Peyer's patch (tissue), 4 donors: ENCODE results near the gene TMEM171. TPM values are rescaled to one million over a fixed set of nuclear protein-coding genes. Genes with fewer than 3 reads are reported as not detected.

ENCODE experiments used
- DNase-seq, 3 donors: peaks; one replicate each; pipeline ENCODE4 v3.0.0-alpha.2; 2017 to 2019
- H3K27ac ChIP-seq, 4 donors: fragments of 200-600 bp; sonication (generic); one replicate each; pipeline ENCODE4 v1.5.1; 2016 to 2019
- H3K27me3 ChIP-seq, 2 donors: fragments of 200-600 bp; sonication (generic); one replicate each; pipeline ENCODE4 v1.5.1; 2019
- H3K36me3 ChIP-seq, 3 donors: fragments of 200-600 bp; sonication (generic); one replicate each; pipeline ENCODE4 v1.5.1; 2016 to 2019
- H3K4me1 ChIP-seq, 4 donors: fragments of 200-600 bp; sonication (generic); one replicate each; pipeline ENCODE4 v1.5.1; 2016 to 2019
- H3K4me3 ChIP-seq, 4 donors: fragments of 200-600 bp; sonication (generic); 1 replicate in 3 of 4; 2 replicates in 1 of 4; pipeline ENCODE4 v1.5.1; 2016 to 2019; ENCODE audit warnings: mild to moderate bottlenecking in 1 of 4
- H3K9me3 ChIP-seq, 4 donors: fragments of 200-600 bp; sonication (generic); one replicate each; pipeline ENCODE4 v1.5.1; 2016 to 2019; ENCODE audit warnings: mild to moderate bottlenecking in 1 of 4
- POLR2A ChIP-seq, 2 donors: fragments of 450-650 bp; IDR thresholded peaks; one replicate each; pipeline ENCODE4 v1.5.1; 2017; ENCODE audit warnings: antibody characterized with exemption in 2 of 2, mild to moderate bottlenecking in 2 of 2, moderate library complexity in 2 of 2
- total RNA-seq, 4 donors: library from RNA; depleted of rRNA; stranded (reverse); fragments of >200 nt; gene quantifications; one replicate each; pipeline ENCODE4 v1.1.0, GENCODE V29; 2016
- TF ChIP-seq, protein P1 (sequence below), 6 experiments: fragments of 450-650 bp in 4 of 6; fragments of 200-600 bp in 2 of 6; sonication (generic) in 1 of 6; IDR thresholded peaks; one replicate each; pipeline ENCODE4 v1.5.1; 2017 to 2019; ENCODE audit warnings: antibody characterized with exemption in 6 of 6, mild to moderate bottlenecking in 3 of 6, moderate library complexity in 1 of 6

The TMEM171 gene
- total RNA-seq, 4 donors from 2014 or later, result 5.8 to 114 (median 77.3) TPM

DNA sequence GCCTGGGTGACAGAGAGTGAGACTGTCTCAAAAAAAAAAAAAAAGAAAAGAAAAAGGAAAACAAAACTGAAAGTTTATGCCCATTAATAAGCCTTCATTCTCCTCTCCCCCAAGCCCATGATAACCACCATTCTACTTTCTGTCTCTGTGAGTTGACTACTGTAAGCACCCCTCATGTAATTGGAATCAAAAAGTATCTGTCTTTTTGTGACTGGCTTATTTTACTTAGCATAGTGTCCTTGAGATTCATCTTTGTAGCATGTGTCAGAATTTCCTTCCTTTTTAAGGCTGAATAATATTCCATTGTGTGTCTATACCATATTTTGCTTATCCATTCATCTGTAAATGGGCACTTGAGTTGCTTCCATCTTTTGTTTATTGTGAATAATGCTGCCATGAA is 14.0 kb upstream of the TMEM171 start:
- Histone ChIP-seq H3K4me1 (no peaks in the 10 kb centered on the region), H3K9me3 (no peaks in the 10 kb centered on the region), H3K4me3 (no peak overlapping the region), H3K27me3 (no peaks in the 10 kb centered on the region), H3K36me3 (no peaks in the 10 kb centered on the region), H3K27ac (no peak overlapping the region)
- DNase-seq, result no peak
- TF ChIP-seq, protein P1, sequence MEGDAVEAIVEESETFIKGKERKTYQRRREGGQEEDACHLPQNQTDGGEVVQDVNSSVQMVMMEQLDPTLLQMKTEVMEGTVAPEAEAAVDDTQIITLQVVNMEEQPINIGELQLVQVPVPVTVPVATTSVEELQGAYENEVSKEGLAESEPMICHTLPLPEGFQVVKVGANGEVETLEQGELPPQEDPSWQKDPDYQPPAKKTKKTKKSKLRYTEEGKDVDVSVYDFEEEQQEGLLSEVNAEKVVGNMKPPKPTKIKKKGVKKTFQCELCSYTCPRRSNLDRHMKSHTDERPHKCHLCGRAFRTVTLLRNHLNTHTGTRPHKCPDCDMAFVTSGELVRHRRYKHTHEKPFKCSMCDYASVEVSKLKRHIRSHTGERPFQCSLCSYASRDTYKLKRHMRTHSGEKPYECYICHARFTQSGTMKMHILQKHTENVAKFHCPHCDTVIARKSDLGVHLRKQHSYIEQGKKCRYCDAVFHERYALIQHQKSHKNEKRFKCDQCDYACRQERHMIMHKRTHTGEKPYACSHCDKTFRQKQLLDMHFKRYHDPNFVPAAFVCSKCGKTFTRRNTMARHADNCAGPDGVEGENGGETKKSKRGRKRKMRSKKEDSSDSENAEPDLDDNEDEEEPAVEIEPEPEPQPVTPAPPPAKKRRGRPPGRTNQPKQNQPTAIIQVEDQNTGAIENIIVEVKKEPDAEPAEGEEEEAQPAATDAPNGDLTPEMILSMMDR (IDR thresholded peaks at IDR 0.05), result no peak
- TF ChIP-seq POLR2A (IDR thresholded peaks at IDR 0.05), result no peak

DNA sequence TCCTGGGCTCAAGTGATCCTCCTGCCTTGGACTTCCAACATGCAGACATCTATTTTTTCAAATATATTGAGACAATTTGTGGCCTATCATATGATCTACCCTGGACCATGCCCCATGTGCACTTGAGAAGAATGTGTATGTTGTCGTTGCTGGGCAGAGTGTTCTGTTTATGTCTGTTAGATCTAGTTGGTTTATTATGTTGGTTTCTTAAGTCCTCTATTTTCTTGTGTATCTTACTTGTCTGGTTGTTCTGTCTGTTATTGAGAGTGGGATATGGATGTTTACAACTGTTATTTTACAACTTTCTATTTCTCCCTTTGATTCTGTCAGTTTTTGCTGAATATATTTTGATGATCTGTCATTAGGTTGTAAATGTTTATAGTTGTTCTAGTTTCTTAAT is 10.2 kb upstream of the TMEM171 start:
- Histone ChIP-seq H3K27me3 (no peaks in the 10 kb centered on the region), H3K9me3 (no peaks in the 10 kb centered on the region), H3K4me1 (peaks cover 0 to 5% (median 0%) of the 10 kb centered on the region in 4 donors), H3K27ac (no peak overlapping the region), H3K36me3 (no peaks in the 10 kb centered on the region), H3K4me3 (no peak overlapping the region)
- TF ChIP-seq, protein P1 (IDR thresholded peaks at IDR 0.05), result no peak
- TF ChIP-seq POLR2A (IDR thresholded peaks at IDR 0.05), result no peak
- no peak for DNase-seq

DNA sequence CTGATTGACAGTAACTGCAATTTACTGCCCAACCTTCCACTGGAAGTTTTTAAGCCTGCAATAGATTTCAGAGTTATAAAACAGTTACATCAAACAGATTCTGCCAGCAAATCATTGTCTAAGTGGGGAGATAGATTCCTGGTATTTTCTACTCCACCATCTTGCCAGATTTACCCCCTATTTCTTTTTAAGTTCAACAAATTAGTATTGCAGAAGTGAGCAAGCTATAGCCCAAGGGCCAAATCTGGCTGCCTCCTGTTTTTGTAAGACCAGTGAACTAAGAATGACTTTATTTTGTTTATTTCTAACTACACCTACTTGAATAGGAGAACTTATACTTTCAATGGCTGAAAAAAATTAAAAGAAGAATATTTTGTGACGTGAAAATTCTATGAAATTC is 8.8 kb upstream of the TMEM171 start:
- Histone ChIP-seq H3K27me3 (no peaks in the 10 kb centered on the region), H3K9me3 (no peaks in the 10 kb centered on the region), H3K4me1 (peaks cover 0 to 17% (median 0%) of the 10 kb centered on the region in 4 donors), H3K27ac (no peak overlapping the region), H3K36me3 (no peaks in the 10 kb centered on the region), H3K4me3 (no peak overlapping the region)
- no peak for TF ChIP-seq POLR2A (IDR thresholded peaks at IDR 0.05)
- TF ChIP-seq, protein P1 (IDR thresholded peaks at IDR 0.05), result no peak
- DNase-seq, result no peak

DNA sequence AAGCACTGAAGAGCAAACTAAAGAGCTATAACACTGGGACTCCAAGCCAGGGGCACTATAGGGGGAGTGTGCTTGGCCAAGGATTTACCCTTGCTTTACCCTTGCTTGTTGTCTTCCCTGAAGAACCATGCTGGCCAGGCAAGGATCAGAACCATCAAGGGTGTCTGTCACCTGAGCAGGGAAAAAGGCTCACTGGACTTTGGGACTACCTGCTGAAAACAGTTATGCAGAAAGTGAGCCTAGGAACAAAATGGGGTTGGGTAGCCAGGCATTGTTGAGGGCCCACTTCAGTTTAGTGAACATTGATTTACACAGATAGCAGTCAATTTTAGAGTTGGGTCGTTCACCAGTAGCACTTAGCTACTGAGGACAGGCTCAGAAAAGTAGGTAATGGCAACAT is 8.0 kb upstream of the TMEM171 start:
- Histone ChIP-seq H3K4me3 (no peak overlapping the region), H3K27me3 (no peaks in the 10 kb centered on the region), H3K4me1 (peaks cover 0 to 17% (median 0%) of the 10 kb centered on the region in 4 donors), H3K27ac (no peak overlapping the region), H3K36me3 (no peaks in the 10 kb centered on the region), H3K9me3 (no peaks in the 10 kb centered on the region)
- TF ChIP-seq POLR2A (IDR thresholded peaks at IDR 0.05), result no peak
- TF ChIP-seq, protein P1 (IDR thresholded peaks at IDR 0.05), result no peak
- DNase-seq, result no peak

DNA sequence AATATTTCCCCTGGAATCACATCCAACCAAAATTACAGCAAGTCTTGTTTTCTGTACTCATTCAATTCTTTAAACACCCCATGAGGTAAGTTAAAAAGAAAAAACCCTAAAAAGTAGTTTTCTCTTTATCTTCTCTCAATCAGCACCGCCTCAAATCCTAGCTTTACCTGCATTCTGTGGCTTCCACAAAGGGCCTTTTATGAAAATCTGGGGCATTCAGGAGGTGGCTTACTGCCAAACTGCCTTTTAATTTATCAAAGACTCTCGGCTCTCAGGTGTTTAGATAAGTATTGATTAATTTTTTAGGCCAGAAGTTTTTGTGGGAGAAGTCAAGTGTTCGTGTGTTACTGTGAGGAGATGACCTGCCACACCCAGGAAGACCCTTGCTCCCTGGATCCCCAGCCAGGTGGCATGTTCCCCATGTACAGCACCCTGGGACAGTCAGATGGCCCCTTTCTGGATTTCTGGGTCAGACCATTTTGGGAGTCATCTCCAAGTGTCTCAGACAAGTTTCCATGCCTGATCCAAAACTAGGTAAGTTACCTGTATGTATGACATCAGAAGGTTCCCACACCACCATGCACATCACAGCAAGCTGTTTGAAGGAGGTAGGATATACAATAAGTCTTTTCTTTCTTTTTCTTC is 6.2 kb upstream of the TMEM171 start:
- TF ChIP-seq, protein P1 (IDR thresholded peaks at IDR 0.05), result no peak
- Histone ChIP-seq H3K4me3 (no peak overlapping the region), H3K4me1 (peaks cover 0 to 22% (median 0%) of the 10 kb centered on the region in 4 donors), H3K27ac (no peak overlapping the region), H3K27me3 (no peaks in the 10 kb centered on the region), H3K9me3 (no peaks in the 10 kb centered on the region), H3K36me3 (no peaks in the 10 kb centered on the region)
- no peak for DNase-seq
